Fibroblast of lung (primary cell): ENCODE measurements around the gene BRINP3. TPM values are rescaled to one million over a fixed set of nuclear protein-coding genes. Genes with fewer than 3 reads are reported as not detected.

ENCODE experiments used
- DNase-seq, 2 donors: peaks; one replicate each; pipeline versions ENCODE4 v3.0.0 to v3.0.0-alpha.2; 2010; ENCODE audit warnings: low read depth in 2 of 2
- H2AFZ ChIP-seq: 2 replicates; pipeline ENCODE4 v1.5.1; 2012; ENCODE audit warnings: low read length, control low read depth, inconsistent platforms
- H3K27ac ChIP-seq: 2 replicates; pipeline ENCODE4 v1.5.1; 2011; ENCODE audit warnings: low read length, control low read depth; ENCODE audit not compliant: insufficient read depth
- H3K27me3 ChIP-seq: 2 replicates; pipeline ENCODE4 v1.5.1; 2011; ENCODE audit warnings: mild to moderate bottlenecking, low read length; ENCODE audit not compliant: control insufficient read depth, insufficient read depth
- H3K36me3 ChIP-seq: 2 replicates; pipeline ENCODE4 v1.5.1; 2011; ENCODE audit warnings: low read length; ENCODE audit not compliant: control insufficient read depth, insufficient read depth
- H3K4me1 ChIP-seq: 2 replicates; pipeline ENCODE4 v1.5.1; 2011; ENCODE audit warnings: low read length; ENCODE audit not compliant: control insufficient read depth, insufficient read depth; ENCODE audit errors: extremely low read depth
- H3K4me2 ChIP-seq: 2 replicates; pipeline ENCODE4 v1.5.1; 2011; ENCODE audit warnings: low read length, control low read depth; ENCODE audit not compliant: insufficient read depth; ENCODE audit errors: extremely low read depth
- H3K4me3 ChIP-seq, 4 experiments: fragments of 200-600 bp in 1 of 4; sonication (generic) in 1 of 4; replicated peaks in 1 of 4; 2 replicates each; pipeline ENCODE4 v1.5.1; 2011 to 2016; ENCODE audit warnings: low read length in 4 of 4, low read depth in 3 of 4, mild to moderate bottlenecking in 3 of 4, control low read depth in 2 of 4, inconsistent platforms in 1 of 4, mixed read lengths in 1 of 4; ENCODE audit not compliant: insufficient read depth in 1 of 4; ENCODE audit errors: control extremely low read depth in 1 of 4
- H3K79me2 ChIP-seq: 2 replicates; pipeline ENCODE4 v1.5.1; 2012; ENCODE audit warnings: mild to moderate bottlenecking, low read length, inconsistent platforms; ENCODE audit not compliant: control insufficient read depth, insufficient read depth
- H3K9ac ChIP-seq: 2 replicates; pipeline ENCODE4 v1.5.1; 2011; ENCODE audit warnings: mild to moderate bottlenecking, low read length, control low read depth; ENCODE audit not compliant: insufficient read depth
- H3K9me3 ChIP-seq: 2 replicates; pipeline ENCODE4 v1.5.1; 2012; ENCODE audit warnings: low read depth, low read length; ENCODE audit not compliant: control insufficient read depth, insufficient read depth
- H4K20me1 ChIP-seq: 2 replicates; pipeline ENCODE4 v1.5.1; 2011; ENCODE audit warnings: low read length; ENCODE audit not compliant: control insufficient read depth, insufficient read depth; ENCODE audit errors: extremely low read depth
- EZH2 ChIP-seq: IDR thresholded peaks from 2 replicates; pipeline ENCODE4 v1.5.1; 2012; ENCODE audit warnings: low read length, control low read depth, mild to moderate bottlenecking; ENCODE audit errors: missing control alignments
- polyA plus RNA-seq, 2 donors: library from polyadenylated mRNA; depleted of rRNA in 1 of 2; stranded (reverse) in 1 of 2; unstranded in 1 of 2; fragments of >200 nt; gene quantifications; 2 replicates each; pipeline ENCODE4 v1.2.1, GENCODE V29; 2011 to 2012; ENCODE audit warnings: missing spikeins in 1 of 2
- total RNA-seq: library from RNA; depleted of rRNA; stranded (reverse); fragments of >200 nt; gene quantifications from 2 replicates; pipeline ENCODE4 v1.2.1, GENCODE V29; 2014
- TF ChIP-seq, protein P1 (sequence below), 2 donors: IDR thresholded peaks in 1 of 2; conservative IDR thresholded peaks in 1 of 2; 1 replicate in 1 of 2; 2 replicates in 1 of 2; pipeline ENCODE4 v1.5.1; 2011 to 2012; ENCODE audit warnings: low read length in 2 of 2, control low read depth in 1 of 2, inconsistent platforms in 1 of 2, low read depth in 1 of 2, mild to moderate bottlenecking in 1 of 2

The BRINP3 gene
- total and polyA plus RNA-seq, 2 donors (not counting 1 experiment from before 2014, with no cell fraction given), result 0.26 to 18.8 TPM

DNA sequence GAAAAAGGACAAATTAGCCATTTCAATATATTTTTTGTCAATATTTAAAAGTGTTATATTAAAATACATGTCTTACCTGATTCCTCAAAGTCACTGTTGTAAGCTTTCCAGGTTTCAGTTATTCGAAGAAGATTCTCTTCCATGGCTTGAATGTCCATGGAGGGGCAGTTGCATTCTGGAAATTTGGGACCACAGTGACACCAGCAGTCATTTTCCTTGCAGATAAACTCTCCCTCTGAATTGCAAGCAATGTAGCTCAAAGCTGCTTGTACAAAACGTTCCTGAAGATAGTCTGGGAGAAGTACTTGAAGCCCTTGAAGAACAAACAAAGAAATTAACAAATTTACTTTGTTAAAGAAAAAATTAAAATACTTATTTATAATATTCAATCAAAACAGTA lies 251.7 kb downstream of the BRINP3 start:
- Histone ChIP-seq H3K36me3 (no peaks in the 10 kb centered on the region), H4K20me1 (no peaks in the 10 kb centered on the region), H3K4me1 (no peaks in the 10 kb centered on the region), H3K27ac (no peak overlapping the region), H3K4me2 (no peak overlapping the region), H3K9me3 (no peaks in the 10 kb centered on the region), H3K4me3 (no peak overlapping the region), H3K9ac (no peak overlapping the region), H2AFZ (no peak overlapping the region), H3K79me2 (no peaks in the 10 kb centered on the region), H3K27me3 (no peaks in the 10 kb centered on the region)
- no peak for DNase-seq
- no peak for TF ChIP-seq EZH2
- TF ChIP-seq, protein P1, sequence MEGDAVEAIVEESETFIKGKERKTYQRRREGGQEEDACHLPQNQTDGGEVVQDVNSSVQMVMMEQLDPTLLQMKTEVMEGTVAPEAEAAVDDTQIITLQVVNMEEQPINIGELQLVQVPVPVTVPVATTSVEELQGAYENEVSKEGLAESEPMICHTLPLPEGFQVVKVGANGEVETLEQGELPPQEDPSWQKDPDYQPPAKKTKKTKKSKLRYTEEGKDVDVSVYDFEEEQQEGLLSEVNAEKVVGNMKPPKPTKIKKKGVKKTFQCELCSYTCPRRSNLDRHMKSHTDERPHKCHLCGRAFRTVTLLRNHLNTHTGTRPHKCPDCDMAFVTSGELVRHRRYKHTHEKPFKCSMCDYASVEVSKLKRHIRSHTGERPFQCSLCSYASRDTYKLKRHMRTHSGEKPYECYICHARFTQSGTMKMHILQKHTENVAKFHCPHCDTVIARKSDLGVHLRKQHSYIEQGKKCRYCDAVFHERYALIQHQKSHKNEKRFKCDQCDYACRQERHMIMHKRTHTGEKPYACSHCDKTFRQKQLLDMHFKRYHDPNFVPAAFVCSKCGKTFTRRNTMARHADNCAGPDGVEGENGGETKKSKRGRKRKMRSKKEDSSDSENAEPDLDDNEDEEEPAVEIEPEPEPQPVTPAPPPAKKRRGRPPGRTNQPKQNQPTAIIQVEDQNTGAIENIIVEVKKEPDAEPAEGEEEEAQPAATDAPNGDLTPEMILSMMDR (conservative IDR thresholded peaks at IDR 0.05 in 1 of 2, IDR thresholded peaks at IDR 0.05 in 1 of 2; ENCODE audit: low read depth in 1 of 2, low read length in 2 of 2), result no peak

DNA sequence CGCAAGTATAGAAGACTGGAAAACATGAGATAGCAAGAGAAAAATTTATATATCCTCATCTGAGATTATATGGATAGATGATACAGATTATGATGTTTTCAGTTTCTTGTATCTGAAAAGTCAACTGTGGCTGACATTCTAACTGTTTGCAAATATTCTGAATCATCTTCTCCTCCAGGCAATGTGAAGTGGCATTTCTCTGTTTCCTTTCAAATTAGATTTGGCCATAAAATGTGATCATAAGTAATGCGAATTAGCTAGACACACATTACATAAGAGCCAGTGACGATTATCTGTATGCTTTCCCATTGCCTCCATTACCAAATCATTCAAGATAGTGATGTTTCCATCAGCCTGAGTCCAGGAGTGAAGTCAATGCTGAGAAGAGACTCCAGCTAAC lies 265.2 kb downstream of the BRINP3 start:
- Histone ChIP-seq H3K4me3 (no peak overlapping the region), H3K27ac (no peak overlapping the region), H3K27me3 (no peaks in the 10 kb centered on the region), H3K9me3 (no peaks in the 10 kb centered on the region), H3K4me2 (no peak overlapping the region), H3K4me1 (no peaks in the 10 kb centered on the region), H2AFZ (no peak overlapping the region), H3K9ac (no peak overlapping the region), H4K20me1 (no peaks in the 10 kb centered on the region), H3K36me3 (no peaks in the 10 kb centered on the region), H3K79me2 (no peaks in the 10 kb centered on the region)
- TF ChIP-seq, protein P1 (conservative IDR thresholded peaks at IDR 0.05 in 1 of 2, IDR thresholded peaks at IDR 0.05 in 1 of 2; ENCODE audit: low read depth in 1 of 2, low read length in 2 of 2), result no peak
- no peak for TF ChIP-seq EZH2
- no peak for DNase-seq

DNA sequence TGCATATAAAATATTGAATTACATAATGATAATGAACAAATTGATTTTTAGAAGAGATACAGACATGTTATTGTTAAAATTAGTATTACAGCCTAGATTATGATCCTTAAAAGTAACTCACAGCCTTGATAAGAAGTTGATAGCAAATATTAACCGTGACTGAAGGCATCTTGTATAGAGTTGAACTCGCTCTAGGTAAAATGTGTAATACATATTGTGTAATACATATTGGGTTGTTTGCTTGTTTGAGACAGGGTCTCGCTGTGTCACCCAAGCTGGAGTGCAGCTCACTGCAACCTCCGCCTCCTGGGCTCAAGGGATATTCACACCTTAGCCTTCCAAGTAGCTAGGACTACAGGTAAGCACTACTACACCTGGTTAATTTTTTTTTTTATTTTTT lies 269.9 kb downstream of the BRINP3 start:
- no peaks in the 10 kb centered on the region for H3K4me1 ChIP-seq
- H3K9me3 ChIP-seq, result no peaks in the 10 kb centered on the region
- H3K79me2 ChIP-seq, result no peaks in the 10 kb centered on the region
- no peaks in the 10 kb centered on the region for H3K27me3 ChIP-seq
- no peak overlapping the region for H3K4me3 ChIP-seq
- H3K36me3 ChIP-seq, result no peaks in the 10 kb centered on the region
- H3K9ac ChIP-seq, result no peak overlapping the region
- no peak overlapping the region for H3K4me2 ChIP-seq
- H2AFZ ChIP-seq, result no peak overlapping the region
- TF ChIP-seq, protein P1 (conservative IDR thresholded peaks at IDR 0.05 in 1 of 2, IDR thresholded peaks at IDR 0.05 in 1 of 2; ENCODE audit: low read depth in 1 of 2, low read length in 2 of 2), result no peak
- TF ChIP-seq EZH2, result no peak
- no peak overlapping the region for H3K27ac ChIP-seq
- no peak for DNase-seq
- no peaks in the 10 kb centered on the region for H4K20me1 ChIP-seq
